ENCODE measurements around the gene HYAL3.
"Not testable (repeated sequence)": the region's sequence is repeated elsewhere in the genome, so short reads cannot be mapped to it uniquely, and the experiment has no call there.

HYAL3 gene

DNA sequence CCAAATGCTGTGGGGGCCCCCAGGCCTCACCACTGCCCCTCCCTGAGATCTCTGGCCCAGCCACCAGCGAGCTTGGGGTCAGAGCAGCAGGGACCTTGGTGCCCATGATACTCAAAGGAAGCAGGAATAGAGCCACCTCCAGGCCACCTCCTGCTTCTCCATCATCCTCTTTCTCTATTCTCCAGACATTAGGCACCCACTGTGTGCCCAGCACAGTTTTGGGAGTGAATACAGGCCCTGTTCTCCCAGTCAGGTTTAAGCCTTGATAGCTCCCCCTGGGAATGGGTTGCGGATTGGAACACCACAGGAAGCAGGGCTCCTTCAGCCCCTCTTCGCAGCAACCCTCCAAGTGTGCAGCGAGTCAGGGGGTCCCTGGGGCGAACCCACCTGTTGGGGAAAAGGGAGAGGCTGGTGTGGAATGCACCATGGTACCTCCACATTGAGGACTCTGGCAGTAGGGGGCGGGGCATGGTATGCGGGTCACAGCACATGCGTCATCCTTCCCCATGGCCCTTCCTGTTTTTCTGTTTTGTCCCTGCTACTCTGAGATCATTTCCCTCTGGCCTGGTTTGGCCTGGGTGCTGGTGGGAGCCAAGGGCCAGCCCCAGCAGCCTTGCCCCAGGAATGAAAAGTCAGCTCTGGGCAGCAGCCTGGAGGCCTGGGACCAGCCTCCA lies 44.5 kb downstream of the HYAL3 start:
- no peak for DNase-seq

DNA sequence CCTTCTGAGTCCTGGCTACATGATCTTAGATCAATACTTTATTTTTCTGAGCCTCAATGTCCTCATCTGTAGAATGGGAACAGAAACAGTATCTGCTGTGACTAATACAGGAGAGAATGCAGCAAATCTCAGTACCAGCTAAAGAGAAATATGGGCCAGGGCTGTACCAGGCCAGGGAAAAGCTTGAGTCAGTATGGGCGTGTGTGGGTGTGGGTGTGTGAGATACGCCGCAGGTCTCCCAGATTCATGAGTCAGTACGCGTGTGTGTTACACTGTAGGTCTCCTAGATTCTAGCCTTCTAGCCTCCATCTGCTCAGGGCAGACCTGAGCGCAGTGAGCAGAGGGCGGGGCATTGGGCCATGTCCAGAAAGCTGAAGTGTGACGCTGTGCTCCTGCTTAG lies 48.0 kb downstream of the HYAL3 start:
- no peak for DNase-seq

DNA sequence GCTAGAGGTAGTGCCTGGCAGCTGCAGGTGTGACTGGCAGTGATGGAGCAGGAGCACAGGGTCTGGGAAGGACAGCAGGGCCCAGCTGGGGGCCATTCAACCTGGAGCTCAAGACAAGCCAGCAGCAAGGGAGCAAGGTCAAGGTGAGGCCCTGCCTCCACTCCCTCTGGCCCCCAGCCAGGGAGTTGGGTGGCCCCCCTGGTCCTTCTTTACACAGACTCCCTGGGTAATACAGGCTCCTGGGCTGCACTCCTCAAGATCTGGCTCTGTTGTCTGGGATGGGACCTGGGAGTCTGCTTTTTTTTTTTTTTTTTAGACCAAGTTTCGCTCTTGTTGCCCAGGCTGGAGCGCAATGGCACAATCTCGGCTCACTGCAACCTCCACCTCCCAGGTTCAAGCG lies 48.7 kb downstream of the HYAL3 start:
- DNase-seq = no peak

DNA sequence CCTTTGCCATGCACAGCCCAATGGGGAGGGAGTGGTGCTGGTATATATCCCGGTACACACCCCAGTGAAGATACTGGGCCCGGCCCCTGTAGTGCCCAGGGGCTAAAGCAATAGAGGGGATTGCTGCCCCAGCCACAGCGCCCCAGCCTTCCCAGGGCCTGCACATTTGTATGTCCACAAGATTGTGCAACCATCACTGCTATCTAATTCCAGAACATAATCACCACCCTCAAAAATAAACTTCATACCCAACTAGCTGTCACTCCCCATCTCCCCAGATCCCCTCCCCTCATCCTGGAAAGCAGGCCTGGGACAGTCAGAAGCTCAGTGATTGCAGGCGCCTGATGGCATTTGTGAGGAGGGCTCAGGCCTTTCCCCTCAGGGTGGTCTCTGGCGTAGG lies 49.7 kb downstream of the HYAL3 start:
- no peak for DNase-seq

DNA sequence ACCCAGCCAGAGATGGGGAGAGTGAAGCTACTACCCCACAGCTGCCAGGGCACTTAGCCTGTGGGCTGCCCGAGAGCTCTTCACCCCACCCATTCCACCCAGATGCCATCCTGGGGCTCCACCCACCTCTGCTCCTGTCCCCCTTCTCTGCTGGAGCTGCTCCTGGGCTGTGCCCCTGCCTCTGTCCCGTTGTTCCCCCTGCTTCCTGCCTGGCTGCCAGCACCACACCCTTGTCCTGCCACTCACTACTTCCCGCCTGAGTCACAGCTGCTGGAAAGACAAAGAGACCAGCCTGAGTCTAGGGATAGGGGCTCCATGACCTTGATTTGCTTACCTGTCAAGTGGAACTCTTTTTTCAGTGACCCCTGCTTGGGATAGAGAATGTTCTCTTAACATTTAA lies 50.8 kb downstream of the HYAL3 start:
- DNase-seq = no peak

DNA sequence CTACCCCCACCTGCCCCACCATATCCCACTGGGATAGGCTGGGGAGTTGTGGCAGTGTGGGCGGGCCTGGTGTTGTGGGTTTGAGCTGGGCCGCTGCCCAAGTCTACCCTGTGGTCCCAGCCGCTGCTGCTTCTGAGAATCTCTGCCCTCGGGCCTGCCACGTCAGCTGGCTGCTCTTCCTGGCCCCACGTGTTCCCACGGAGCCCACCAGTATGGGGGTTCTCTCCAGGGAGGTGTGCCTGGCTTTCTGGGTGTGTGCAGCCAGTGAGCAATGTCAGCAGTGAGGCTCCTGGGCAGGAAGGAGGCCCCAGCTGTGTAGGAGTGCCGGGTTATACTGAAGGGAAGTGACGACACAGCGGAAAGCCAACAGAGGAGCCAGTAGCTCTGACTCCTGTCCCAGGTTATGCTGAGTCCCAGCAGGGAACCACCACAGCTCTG lies 52.7 kb downstream of the HYAL3 start:
- peak; percentile 66 for DNase-seq

DNA sequence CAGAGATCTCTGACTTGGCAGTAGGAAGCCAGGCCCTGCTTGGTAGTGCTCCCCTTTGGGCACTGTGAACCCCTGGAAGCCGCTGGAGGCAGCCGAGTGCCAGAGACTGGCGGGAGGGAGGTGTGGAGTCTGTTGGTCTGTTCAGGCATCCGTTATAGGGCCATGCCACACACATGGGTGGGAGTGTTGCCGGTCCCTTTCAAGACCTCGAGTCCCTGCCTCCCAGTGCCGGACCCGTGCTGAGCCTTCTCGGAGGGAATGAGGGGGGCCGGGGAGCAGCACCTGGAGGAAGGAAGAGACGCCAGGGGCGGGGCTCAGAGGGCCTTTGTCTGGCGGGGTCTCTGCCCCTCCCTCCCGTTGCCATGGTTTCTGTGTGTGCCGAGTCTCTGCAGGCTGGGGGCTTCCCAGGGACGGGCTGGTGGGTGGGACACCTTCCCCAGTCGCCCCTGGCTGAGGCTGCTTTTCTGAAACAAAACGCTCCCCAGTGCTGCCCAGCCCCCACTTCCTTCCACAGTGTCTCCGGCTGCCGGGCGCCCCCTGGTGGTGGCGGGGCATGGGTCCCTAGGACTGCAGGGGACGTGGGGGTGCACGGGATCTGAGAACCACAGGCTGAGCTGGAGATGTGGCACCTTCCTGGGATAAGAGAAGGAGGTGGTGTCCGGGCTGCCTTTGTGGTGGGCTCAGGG lies 53.2 kb downstream of the HYAL3 start:
- DNase-seq = peak; percentile 97

- no peak for DNase-seq
Observed at GRCh38 chr3:50245251-50245745, 53.9 kb downstream of the HYAL3 start.

DNA sequence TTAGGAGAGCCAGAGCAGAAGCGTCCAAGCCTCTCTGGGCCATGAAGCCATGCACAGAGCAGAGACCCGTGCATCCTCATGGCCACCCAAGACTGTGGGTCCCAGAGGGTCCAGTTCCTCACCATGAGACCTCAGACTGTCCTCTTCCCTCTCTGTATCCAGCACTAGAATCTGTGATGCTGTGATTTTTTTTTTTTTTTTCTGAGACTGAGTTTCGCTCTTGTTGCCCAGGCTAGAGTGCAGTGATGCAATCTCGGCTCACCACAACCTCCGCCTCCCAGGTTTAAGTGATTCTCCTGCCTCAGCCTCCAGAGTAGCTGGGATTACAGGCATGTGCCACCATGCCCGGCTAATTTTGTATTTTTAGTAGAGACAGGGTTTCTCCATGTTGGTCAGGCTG lies 54.4 kb downstream of the HYAL3 start:
- not testable (repeated sequence) for DNase-seq

DNA sequence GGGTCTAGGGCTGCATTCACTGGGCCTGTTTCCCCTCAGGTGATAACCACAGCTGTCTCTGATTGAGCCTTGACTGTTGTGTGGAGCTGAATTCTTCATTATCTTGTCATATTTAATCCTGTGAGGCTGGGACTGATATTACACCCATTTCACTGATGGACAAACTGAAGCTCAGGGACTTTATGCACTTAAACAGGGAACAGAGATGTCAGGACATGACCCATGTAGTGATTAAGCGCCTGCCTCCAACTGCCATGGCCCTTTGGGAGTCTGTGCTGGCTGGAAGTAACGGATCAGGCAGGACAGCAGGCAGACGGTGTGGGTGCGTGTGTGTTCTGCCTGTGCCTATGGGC lies 55.7 kb downstream of the HYAL3 start:
- no peak for DNase-seq

- DNase-seq = no peak
Observed at GRCh38 chr3:50242851-50243542, 56.2 kb downstream of the HYAL3 start.

All from effector CD8-positive, alpha-beta T cell (primary cell).